CMK (cell line): ENCODE measurements around the gene TMEM50B.
"Not testable (repeated sequence)": the region's sequence is repeated elsewhere in the genome, so short reads cannot be mapped to it uniquely, and the experiment has no call there.

Source experiments
- DNase-seq: peaks from one replicate; pipeline ENCODE4 v3.0.0-alpha.2; 2010; ENCODE audit warnings: low read depth

Gene TMEM50B

GRCh38 chr21:33478182-33478581 is 1.6 kb downstream of the TMEM50B start:
- no peak for DNase-seq

GRCh38 chr21:33477066-33477465 is 2.7 kb downstream of the TMEM50B start:
- DNase-seq = no peak

GRCh38 chr21:33473344-33473743 is 6.4 kb downstream of the TMEM50B start:
- no peak for DNase-seq

GRCh38 chr21:33470701-33471100 is 9.1 kb downstream of the TMEM50B start:
- DNase-seq = no peak

- DNase-seq = not testable (repeated sequence)
These were observed 10.6 kb downstream of the TMEM50B start for GRCh38 chr21:33469183-33469582.

- DNase-seq = no peak
These were observed 18.1 kb downstream of the TMEM50B start for GRCh38 chr21:33461538-33462250.

GRCh38 chr21:33458861-33459260 is 20.9 kb downstream of the TMEM50B start:
- no peak for DNase-seq

GRCh38 chr21:33455686-33456446 is 23.9 kb downstream of the TMEM50B start:
- DNase-seq = no peak

GRCh38 chr21:33452362-33452761 is 27.4 kb downstream of the TMEM50B start:
- DNase-seq = no peak

- no peak for DNase-seq
These were observed 28.1 kb downstream of the TMEM50B start for GRCh38 chr21:33451634-33452071.

- no peak for DNase-seq
These were observed 30.2 kb downstream of the TMEM50B start for GRCh38 chr21:33449616-33450015.

GRCh38 chr21:33446620-33447019 is 33.2 kb downstream of the TMEM50B start:
- DNase-seq = not testable (repeated sequence)

- DNase-seq = no peak
These were observed 35.3 kb downstream of the TMEM50B start for GRCh38 chr21:33444499-33444898.

- no peak for DNase-seq
These were observed 36.6 kb downstream of the TMEM50B start for GRCh38 chr21:33443194-33443593.

GRCh38 chr21:33441489-33442477 is 38.0 kb downstream of the TMEM50B start:
- no peak for DNase-seq

GRCh38 chr21:33437140-33437539 is 42.6 kb downstream of the TMEM50B start:
- DNase-seq = no peak

- DNase-seq = no peak
These were observed 44.9 kb downstream of the TMEM50B start for GRCh38 chr21:33434770-33435360.

GRCh38 chr21:33433425-33434114 is 46.2 kb downstream of the TMEM50B start:
- no peak for DNase-seq

GRCh38 chr21:33433001-33433400 is 46.8 kb downstream of the TMEM50B start:
- no peak for DNase-seq

- no peak for DNase-seq
These were observed 47.3 kb downstream of the TMEM50B start for GRCh38 chr21:33432496-33432895.

GRCh38 chr21:33430858-33431257 is 48.9 kb downstream of the TMEM50B start:
- DNase-seq = no peak
